Activated CD8-positive, alpha-beta memory T cell treated with anti-CD3 and anti-CD28 coated beads, Interleukin-2, amount 50 U/mL, for 24 hours (primary cell): ENCODE results near the gene OR2M2.

ENCODE experiments used
- DNase-seq: peaks from one replicate; pipeline ENCODE4 v3.0.0-alpha.2; 2020; ENCODE audit errors: extremely low read depth

Gene OR2M2, protein sequence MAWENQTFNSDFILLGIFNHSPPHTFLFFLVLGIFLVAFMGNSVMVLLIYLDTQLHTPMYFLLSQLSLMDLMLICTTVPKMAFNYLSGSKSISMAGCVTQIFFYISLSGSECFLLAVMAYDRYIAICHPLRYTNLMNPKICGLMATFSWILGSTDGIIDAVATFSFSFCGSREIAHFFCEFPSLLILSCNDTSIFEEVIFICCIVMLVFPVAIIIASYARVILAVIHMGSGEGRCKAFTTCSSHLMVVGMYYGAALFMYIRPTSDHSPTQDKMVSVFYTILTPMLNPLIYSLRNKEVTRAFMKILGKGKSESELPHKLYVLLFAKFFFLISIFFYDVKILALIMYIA

DNA sequence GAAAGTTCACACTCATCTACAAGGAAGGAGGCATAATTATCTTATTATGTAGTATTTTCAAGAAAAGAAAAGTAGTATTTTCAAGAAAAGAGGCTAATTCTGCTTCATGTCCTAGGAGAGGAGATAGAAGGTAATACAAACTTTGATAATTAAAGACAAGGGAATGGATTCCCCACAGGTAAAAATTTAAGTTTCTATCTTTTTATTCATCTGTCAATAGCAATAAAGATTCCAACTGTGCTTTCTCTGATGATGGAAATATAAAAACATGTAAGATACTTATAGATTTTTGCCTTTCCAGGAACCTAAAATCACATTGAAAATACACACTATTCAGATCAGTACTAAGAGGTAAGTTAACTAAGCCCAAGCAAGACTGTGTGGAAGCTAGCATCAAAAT lies at the start of gene OR2M2:
Gene OR2M2, plus strand, starts transcription at position 301 of the 400 bp plus-strand sequence. CDS start 5,165 bp downstream, outside the sequence.
- DNase-seq = no peak

DNA sequence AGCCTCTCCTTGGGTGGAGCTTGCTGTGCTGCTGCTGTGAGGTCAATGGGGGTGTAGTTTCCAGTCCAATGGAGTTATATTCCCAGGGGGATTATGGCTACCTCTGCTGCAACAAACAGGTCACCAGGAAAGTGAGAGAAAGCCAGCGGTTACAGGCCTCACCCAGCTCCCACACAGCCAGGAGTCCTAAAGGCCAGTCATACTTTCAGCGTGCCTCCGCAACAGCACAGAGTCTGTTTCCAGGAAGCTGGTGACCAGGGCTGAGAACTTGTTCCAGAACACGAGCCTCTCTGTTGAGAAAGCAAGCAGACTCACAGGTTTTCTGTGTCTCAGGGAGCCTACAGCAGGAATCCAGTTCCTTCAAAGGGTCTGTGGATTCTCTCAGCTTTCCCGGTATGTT lies 47.0 kb upstream of the OR2M2 start:
- DNase-seq = no peak

DNA sequence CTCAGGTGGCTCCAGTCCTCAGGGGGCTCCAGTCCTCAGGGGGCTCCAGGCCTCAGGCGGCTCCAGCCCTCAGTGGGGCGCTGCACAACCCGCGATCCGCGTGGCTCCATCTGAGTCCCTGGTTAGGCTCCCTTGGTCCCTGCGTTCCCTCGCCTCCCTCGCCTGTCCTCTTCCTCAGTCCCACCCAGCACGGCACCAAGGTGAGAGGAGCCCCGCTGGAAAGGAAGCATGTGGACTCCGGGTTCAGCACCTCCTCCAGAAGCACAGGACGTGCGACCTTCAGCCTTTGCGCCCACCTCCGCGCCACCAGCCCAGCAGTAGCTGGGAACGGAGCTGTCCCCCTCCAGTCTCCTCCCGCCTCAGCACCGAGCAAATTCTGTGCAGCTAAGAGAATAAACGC lies 37.8 kb upstream of the OR2M2 start:
- no peak for DNase-seq

DNA sequence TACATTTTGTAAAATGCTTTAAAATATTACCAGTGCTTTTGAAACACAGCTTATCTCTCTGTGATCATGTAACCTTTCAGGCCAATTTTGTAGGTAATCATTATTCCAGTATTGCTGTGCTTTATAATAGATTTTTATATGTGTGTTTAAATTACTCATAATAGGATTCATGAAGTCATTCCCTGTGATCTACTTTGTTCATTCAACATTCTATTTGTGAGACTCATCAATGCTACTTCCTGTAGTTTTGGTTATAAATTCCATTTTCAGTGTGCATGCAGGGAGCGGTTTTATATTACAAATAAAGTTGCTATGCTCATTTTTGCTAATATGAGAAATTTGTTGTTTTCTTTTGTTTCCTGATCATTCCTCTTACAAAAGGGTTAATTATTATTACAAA lies 33.8 kb upstream of the OR2M2 start:
- no peak for DNase-seq

DNA sequence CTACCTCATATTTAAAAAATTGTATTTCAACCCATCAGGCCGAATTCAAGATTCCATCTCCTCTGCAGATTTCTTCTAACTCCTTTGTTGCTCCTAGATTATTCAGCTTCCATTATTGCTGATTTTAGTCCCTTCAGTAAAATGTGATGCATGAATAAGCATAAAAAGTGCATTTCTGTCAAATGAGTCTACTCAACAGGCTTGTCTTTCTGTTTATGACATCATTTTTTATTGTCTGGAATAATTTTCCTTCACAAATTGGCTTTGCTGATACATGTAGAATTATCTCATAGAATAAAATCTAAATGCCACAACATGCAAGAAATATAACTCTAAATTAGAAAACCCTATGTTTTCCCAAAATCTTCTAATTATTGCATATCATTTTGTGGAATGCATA lies 31.3 kb upstream of the OR2M2 start:
- no peak for DNase-seq

DNA sequence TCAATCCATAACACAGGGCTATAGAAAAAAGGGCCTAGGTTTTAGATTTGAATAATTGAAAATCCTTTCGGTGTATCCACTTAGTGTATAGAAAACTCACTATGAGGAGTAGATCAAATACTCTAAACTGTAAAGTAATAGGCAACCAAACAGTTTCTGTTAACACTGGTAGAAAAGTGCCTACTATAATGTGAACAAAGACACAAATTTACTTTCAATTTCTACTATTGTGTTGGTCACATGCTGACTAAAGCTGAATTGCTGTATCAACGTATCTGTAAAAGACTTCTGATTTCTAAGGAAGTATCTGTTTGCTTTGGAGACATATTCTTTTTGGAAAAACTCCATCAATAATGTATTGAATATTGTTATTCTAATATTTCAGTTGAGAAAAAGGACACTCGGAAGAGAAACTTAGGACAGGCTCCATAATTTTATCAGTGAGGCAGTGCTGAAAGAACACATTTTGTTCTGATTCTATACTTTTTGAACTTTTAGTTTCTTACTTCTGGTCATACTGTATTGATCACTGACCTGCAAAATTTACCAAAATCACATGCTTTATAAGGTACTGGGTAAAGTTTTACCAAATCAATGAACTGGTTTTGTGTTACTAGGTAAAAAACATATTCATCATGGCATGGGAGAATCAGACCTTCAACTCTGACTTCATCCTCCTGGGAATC lies 30.0 kb upstream of the OR2M2 start, which contains the start of gene OR2M5:
Gene OR2M5, plus strand, starts transcription at position 636 of the 686 bp plus-strand sequence. Its CDS starts 0 bp downstream, at position 636.
- DNase-seq = no peak

DNA sequence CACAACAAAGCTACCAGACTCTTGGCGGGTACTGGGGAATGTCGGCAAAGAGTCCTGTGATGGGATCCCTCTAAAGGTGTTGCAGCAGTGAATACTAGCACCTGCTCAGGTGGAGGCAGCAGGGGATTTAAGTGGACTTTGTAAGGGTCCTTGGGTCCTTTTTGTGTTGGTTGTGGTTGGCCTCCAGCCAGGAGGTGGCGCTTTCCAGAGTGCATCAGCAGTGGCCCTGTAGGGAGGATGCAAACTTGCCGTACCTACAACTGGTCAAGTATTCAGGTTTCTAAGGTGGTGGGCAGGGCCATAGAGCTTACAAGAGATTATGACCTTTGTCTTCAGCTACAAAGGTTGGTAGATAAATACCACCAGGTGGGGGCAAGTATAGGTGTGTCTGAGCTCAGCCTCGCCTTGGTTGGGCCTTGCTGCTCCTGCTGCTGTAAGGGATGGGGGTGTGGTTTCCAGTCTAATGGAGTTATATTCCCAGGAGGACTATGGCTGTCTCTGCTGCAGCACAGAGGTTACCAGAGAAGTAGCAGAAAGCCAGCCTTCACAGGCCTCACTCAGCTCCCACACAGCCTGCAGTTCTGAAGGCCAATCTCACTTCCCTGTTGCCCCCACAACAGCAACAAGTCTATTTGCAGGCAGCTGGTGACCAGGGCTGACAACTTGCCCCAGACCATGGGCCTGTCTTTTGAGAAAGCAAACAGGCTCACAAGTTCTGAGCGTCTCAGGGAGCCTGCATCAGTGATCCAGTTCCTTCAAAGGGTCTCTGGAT lies 22.4 kb upstream of the OR2M2 start:
- no peak for DNase-seq

DNA sequence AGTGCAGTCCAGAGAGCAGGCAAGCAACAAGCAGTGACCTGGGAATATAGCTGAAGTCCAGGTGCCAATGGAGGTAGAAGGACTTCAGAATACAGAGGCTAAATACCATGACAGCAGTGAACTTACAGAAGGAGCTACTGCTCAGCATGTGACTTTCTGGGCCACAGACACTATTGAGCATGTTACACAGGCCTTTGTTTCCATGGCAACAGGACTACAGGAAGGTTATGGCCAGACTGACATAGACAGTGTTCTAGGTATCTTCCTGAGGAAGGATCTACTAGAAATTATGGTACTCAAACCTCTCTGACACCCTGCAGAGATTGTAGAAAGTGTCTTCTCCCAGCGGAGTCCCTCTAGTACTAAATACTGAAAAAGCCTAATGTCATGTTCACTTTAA lies 18.7 kb upstream of the OR2M2 start:
- no peak for DNase-seq

DNA sequence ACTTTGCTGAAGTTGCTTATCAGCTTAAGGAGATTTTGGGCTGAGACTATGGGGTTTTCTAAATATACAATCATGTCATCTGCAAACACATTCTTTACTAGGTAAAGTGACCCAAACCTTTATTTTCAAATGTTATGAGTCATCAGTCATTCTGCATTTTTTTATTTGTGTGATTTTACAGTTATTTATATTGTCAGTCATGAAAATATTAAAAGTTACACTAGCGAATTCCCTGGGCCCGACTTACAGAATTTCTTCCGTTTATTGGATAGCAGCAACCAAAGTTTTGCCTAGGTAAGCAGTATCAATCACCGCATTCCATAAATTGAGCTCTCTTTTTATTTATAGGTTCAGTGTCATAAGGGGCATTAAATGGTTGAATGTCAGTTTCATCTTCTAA lies 15.9 kb upstream of the OR2M2 start:
- no peak for DNase-seq

DNA sequence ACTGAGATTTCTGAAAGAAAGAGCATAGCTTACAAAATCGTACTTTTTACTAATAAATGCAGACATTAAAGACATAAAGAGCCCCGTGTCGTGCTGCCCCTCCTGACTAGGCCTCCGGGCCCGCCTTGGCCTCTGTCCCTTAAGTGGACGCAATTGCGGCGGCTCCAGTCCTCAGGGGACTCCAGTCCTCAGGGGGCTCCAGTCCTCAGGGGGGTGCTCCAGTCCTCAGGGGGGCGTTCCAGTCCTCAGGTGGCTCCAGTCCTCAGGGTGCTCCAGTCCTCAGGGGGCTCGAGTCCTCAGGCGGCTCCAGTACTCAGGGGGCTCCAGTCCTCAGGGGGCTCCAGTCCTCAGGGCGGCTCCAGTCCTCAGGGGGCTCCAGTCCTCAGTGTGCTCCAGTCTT lies 10.6 kb upstream of the OR2M2 start:
- no peak for DNase-seq

DNA sequence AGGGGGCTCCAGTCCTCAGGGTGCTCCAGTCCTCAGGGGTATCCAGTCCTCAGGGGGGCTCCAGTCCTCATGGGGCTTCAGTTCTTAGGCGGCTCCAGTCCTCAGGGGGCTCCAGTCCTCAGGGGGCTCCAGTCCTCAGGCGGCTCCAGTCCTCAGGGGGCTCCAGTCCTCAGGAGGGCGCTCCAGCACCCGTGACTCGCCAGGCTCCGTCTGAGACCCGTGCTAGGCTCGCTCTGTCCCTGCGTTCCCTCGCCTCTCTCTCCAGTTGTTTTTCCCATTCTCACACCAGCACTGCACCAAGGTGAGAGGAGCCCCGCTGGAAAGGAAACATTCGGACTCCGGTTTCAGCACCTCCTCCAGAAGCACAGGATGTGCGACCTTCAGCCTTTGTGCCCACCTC lies 9.4 kb upstream of the OR2M2 start:
- DNase-seq = no peak

DNA sequence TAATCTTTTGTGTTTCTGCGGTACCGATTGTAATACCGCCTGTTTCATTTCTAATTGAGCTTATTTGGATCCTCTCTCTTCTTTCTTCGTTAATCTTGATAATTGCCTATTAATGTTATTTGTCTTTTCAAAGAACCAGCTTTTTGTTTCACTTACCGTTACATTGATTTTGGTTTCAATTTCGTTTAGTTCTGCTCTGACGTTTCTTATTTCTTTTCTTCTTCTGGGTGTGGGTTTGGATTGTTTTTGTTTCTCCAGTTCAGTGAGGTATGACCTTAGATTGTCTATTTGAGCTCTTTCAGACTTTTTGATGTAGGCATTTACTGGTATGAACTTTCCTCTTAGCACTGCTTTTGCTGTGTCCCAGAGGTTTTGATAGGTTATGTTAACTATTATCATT lies 9.4 kb downstream of the OR2M2 start:
- no peak for DNase-seq

DNA sequence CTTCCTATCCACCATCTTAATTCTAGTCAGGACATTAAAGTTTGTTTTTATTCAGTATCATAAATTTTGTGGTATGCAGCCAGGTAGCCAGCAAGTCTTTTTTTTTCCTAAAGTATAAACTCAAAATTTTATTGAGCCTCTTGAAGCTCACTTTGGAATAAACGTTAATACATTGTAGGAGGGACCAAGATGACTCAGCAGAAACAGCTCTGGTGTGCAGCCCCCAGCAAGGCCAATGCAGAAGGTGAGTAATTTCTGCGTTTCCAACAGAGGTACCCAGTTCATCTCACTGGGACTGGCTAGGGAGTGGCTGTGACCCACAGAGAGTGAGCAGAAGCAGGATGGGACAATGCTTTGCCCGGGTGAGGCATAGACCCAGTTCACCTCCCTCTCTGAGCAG lies 12.7 kb downstream of the OR2M2 start:
- no peak for DNase-seq

DNA sequence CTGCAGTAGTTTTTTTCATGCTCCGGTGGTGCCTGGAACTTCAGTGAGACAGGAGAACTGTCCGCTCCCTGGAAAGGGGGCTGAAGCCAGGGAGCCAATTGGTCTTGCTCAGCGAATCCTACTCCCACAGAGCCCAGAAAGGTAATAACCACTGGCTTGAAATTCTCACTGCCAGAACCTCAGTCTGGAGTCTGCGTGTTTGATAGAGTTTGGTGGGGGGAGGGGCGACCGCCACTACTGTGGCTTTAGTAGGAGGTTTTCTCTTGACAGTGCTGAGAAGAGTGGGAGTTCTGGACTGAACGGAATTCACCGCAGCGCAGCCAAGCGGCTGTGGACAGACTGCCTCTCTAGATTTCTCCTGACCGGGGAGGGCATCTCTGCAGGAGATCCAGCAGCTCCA lies 14.4 kb downstream of the OR2M2 start:
- DNase-seq = no peak

DNA sequence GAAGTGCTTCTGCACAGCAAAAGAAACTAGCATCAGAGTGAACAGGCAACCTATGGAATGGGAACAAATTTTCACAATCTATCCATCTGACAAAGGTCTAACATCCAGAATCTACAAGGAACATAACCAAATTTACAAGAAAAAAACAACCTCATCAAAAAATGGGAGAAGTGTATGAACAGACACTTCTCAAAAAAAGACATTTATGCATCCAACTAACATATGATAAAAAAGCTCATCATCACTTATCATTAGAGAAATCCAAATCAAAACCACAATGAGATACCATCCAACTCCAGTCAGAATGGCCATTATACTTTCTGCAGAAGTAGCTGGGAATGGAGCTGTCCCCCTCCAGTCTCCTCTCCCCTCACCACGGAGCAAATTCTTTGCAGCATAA lies 19.5 kb downstream of the OR2M2 start:
- DNase-seq = no peak

DNA sequence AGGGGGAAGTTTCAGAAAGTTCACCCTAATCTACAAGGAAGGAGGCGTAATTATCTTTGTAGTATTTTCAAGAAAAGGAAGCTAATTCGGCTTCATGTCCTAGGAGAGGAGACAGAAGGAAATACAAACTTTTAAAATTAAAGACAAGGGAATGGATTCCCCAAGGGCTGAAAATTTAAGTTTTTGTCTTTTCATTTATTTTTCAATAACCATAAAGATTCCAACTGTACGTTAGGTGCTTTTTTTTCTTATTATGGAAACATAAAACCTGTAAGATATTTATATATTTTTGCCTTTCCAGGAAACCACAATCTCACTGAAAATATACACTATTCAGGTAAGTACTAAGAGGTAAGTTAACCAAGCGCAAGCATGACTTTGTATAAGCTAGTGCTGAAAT lies 22.3 kb downstream of the OR2M2 start, which contains the start of gene OR2M3:
Gene OR2M3, plus strand, starts transcription at position 301 of the 400 bp plus-strand sequence. CDS start 5,803 bp downstream, outside the sequence.
- no peak for DNase-seq

DNA sequence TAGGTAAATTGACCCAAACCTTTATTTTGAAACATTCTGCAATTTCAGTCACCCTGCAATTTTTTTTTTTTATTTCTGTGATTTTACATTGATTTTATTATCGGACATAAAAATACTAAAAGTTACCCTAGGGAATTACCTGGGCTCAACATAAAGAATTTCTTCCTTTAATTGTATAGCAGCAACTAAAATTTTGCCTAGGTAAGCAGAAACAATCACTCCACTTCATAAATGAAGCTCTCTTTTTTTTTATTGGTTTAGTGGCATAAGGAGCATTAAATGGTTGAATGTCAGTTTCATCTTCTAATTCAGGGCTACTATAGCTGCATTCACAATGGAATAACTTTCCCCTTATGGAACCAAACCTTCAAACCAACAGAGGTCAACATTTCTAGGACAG lies 41.3 kb downstream of the OR2M2 start:
- no peak for DNase-seq

DNA sequence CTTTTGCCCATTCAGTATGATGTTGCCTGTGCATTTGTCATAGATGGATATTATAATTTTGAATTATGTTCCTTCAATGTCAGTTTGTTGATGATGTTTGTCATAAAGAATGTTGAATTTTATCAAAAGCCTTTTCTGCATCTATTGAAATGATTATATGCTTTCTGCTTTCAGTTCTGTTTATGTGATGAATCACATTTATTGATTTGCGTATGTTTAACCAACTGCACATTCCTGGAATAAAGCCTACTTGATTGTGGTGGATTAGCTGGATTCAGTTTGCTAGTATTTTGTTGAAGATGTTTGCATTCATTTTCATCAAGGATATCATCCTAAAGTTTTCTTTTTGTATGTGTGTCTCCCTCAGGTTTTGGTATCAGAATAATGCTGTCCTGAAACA lies 50.9 kb downstream of the OR2M2 start:
- DNase-seq = no peak

DNA sequence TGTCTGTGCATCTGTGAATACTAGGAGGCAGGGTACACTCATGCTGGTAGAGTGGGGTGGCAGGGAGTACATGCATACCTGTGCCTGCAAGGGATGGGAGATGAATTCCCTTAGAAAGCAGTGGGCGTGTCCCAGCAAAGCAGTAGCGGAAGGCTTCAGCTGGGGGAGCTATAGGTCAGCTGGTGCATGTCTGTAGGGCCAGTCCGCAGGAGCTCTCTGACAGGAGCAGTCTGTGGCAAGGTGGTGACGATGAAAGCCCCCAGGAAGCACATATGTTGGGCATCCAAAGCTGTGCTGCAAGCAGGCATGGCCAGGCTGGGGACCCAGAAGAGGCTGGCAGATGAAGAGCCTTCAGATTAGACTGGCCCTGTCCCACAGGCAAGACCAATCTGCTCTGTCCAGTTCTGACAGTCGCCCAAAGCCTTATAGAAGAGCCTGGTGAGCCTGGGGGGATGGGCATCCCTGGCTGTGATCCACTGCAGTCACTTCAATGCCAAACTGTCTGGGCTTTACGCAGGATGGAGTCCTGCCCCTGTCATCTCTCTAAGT lies 54.8 kb downstream of the OR2M2 start:
- DNase-seq = no peak
